NCI-H82 (cell line): ENCODE measurements around the gene CTR9.

ENCODE experiments used
- DNase-seq: peaks from one replicate; lab custom pipeline; 2025; lab: John Stamatoyannopoulos, UW

CTR9 gene

GRCh38 chr11:10742460-10743208 lies 8.4 kb upstream of the CTR9 start:
- DNase-seq: no peak

GRCh38 chr11:10743354-10744000 lies 7.6 kb upstream of the CTR9 start:
- DNase-seq: no peak

GRCh38 chr11:10744206-10744605 lies 6.8 kb upstream of the CTR9 start:
- no peak for DNase-seq

- no peak for DNase-seq
Measured at GRCh38 chr11:10746871-10747270, 4.2 kb upstream of the CTR9 start.

- no peak for DNase-seq
Measured at GRCh38 chr11:10747733-10748132, 3.3 kb upstream of the CTR9 start.

- DNase-seq: no peak
Measured at GRCh38 chr11:10749476-10749875, 1.6 kb upstream of the CTR9 start.

- DNase-seq: peak; percentile 35
Measured at GRCh38 chr11:10751581-10751940, 515 bp downstream of the CTR9 start.

- DNase-seq: no peak
Measured at GRCh38 chr11:10752061-10752460, 1.0 kb downstream of the CTR9 start.

GRCh38 chr11:10752486-10752885 lies 1.4 kb downstream of the CTR9 start:
- DNase-seq: no peak

- DNase-seq: peak; percentile 64
Measured at GRCh38 chr11:10758957-10759356, 7.9 kb downstream of the CTR9 start.

GRCh38 chr11:10761085-10761698 lies 10.1 kb downstream of the CTR9 start:
- no peak for DNase-seq

- no peak for DNase-seq
Measured at GRCh38 chr11:10762185-10762584, 11.1 kb downstream of the CTR9 start.

- DNase-seq: no peak
Measured at GRCh38 chr11:10762913-10763421, 11.9 kb downstream of the CTR9 start.

- DNase-seq: no peak
Measured at GRCh38 chr11:10763766-10764165, 12.7 kb downstream of the CTR9 start.

- no peak for DNase-seq
Measured at GRCh38 chr11:10764412-10764811, 13.4 kb downstream of the CTR9 start.

GRCh38 chr11:10770626-10771254 lies 19.7 kb downstream of the CTR9 start:
- DNase-seq: peak; percentile 62

- no peak for DNase-seq
Measured at GRCh38 chr11:10771457-10771856, 20.4 kb downstream of the CTR9 start.

GRCh38 chr11:10774811-10775210 lies 23.8 kb downstream of the CTR9 start:
- no peak for DNase-seq

- no peak for DNase-seq
Measured at GRCh38 chr11:10777393-10777793, 26.3 kb downstream of the CTR9 start.

GRCh38 chr11:10777806-10778205 lies 26.8 kb downstream of the CTR9 start:
- no peak for DNase-seq

- DNase-seq: no peak
Measured at GRCh38 chr11:10778217-10778970, 27.3 kb downstream of the CTR9 start.

GRCh38 chr11:10779086-10779485 lies 28.0 kb downstream of the CTR9 start:
- no peak for DNase-seq
